GM18873 (cell line): ENCODE data around the gene GPER1.
"Not testable (repeated sequence)": the region's sequence is repeated elsewhere in the genome, so short reads cannot be mapped to it uniquely, and the experiment has no call there.

Experiments used
- ATAC-seq: cut with Tn5 transposase; IDR thresholded peaks from one replicate; pipeline ENCODE4 v1.9.1; 2021; ENCODE audit warnings: mild to moderate bottlenecking, moderate library complexity, moderate number of reproducible peaks; ENCODE audit not compliant: unreplicated experiment, low FRiP score

Gene GPER1

GRCh38 chr7:1115171-1116045 lies 27.5 kb downstream of the GPER1 start:
- not testable (repeated sequence) for ATAC-seq

GRCh38 chr7:1116383-1117008 lies 28.6 kb downstream of the GPER1 start:
- ATAC-seq = not testable (repeated sequence)

GRCh38 chr7:1117321-1117928 lies 29.5 kb downstream of the GPER1 start:
- ATAC-seq = no peak

GRCh38 chr7:1119201-1119600 lies 31.3 kb downstream of the GPER1 start:
- ATAC-seq = no peak

- no peak for ATAC-seq
Measured at GRCh38 chr7:1120791-1121190, 32.9 kb downstream of the GPER1 start.

- ATAC-seq = no peak
Measured at GRCh38 chr7:1121476-1121875, 33.6 kb downstream of the GPER1 start.

GRCh38 chr7:1121886-1122831 lies 34.2 kb downstream of the GPER1 start:
- no peak for ATAC-seq

GRCh38 chr7:1122832-1123501 lies 35.1 kb downstream of the GPER1 start:
- ATAC-seq = no peak

- no peak for ATAC-seq
Measured at GRCh38 chr7:1123715-1124114, 35.8 kb downstream of the GPER1 start.

- no peak for ATAC-seq
Measured at GRCh38 chr7:1124164-1124563, 36.3 kb downstream of the GPER1 start.

GRCh38 chr7:1124816-1125602 lies 37.1 kb downstream of the GPER1 start:
- no peak for ATAC-seq

- no peak for ATAC-seq
Measured at GRCh38 chr7:1125603-1125969, 37.7 kb downstream of the GPER1 start.

GRCh38 chr7:1127001-1127400 lies 39.1 kb downstream of the GPER1 start:
- ATAC-seq = no peak

- no peak for ATAC-seq
Measured at GRCh38 chr7:1129431-1129830, 41.5 kb downstream of the GPER1 start.

- ATAC-seq = no peak
Measured at GRCh38 chr7:1130021-1130990, 42.4 kb downstream of the GPER1 start.

GRCh38 chr7:1131471-1132265 lies 43.8 kb downstream of the GPER1 start:
- ATAC-seq = no peak

GRCh38 chr7:1134951-1135350 lies 47.0 kb downstream of the GPER1 start:
- no peak for ATAC-seq
